ENCODE results near the gene KCNN3.

DNA sequence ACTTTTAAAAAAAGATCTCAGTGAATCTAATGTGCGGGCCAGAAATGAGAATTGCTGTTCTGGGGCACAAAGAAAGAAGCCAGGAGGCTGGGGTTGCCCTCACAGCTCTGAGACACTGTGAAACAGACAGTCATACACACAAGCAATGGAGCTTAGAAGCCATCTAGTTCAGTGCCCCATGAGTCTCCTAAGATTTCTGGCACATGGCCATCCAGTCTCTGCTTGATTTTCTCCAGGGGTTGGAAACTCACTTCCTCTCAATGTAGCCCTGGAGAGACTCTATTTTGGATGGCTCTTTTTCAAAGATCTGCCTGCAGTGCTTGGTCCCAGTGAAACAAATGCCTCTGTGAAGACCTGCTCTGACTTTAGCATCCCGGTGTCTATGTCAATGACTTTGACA is 38.6 kb downstream of the KCNN3 start:
- TF ChIP-seq CTCF (conservative IDR thresholded peaks at IDR 0.05) (no peak), ZFX (IDR thresholded peaks at IDR 0.05) (no peak)
